CD4-positive, alpha-beta T cell treated with Interleukin-2 at 100 ng/mL for 4 hours (primary cell): ENCODE measurements around the gene MAPK14.

ENCODE experiments used
- DNase-seq: peaks from one replicate; pipeline ENCODE4 v3.0.0-alpha.2; 2020; ENCODE audit warnings: low spot score

Gene MAPK14

GRCh38 chr6:36038120-36038876, 10.7 kb downstream of the MAPK14 start:
- no peak for DNase-seq

- no peak for DNase-seq
Observed at GRCh38 chr6:36039112-36039511, 11.5 kb downstream of the MAPK14 start.

GRCh38 chr6:36040958-36041357, 13.3 kb downstream of the MAPK14 start:
- no peak for DNase-seq

- DNase-seq: no peak
Observed at GRCh38 chr6:36042618-36043260, 15.1 kb downstream of the MAPK14 start.

GRCh38 chr6:36049582-36049981, 22.0 kb downstream of the MAPK14 start:
- no peak for DNase-seq

GRCh38 chr6:36050305-36050704, 22.7 kb downstream of the MAPK14 start:
- DNase-seq: no peak

- DNase-seq: no peak
Observed at GRCh38 chr6:36050947-36051710, 23.5 kb downstream of the MAPK14 start.

GRCh38 chr6:36052097-36052496, 24.5 kb downstream of the MAPK14 start:
- no peak for DNase-seq

- no peak for DNase-seq
Observed at GRCh38 chr6:36053878-36054277, 26.3 kb downstream of the MAPK14 start.

- no peak for DNase-seq
Observed at GRCh38 chr6:36054415-36054814, 26.8 kb downstream of the MAPK14 start.

GRCh38 chr6:36054956-36055355, 27.3 kb downstream of the MAPK14 start:
- DNase-seq: no peak

GRCh38 chr6:36056178-36056577, 28.6 kb downstream of the MAPK14 start:
- DNase-seq: no peak

- DNase-seq: no peak
Observed at GRCh38 chr6:36061236-36061635, 33.6 kb downstream of the MAPK14 start.

- no peak for DNase-seq
Observed at GRCh38 chr6:36062247-36062646, 34.6 kb downstream of the MAPK14 start.

GRCh38 chr6:36063318-36064060, 35.9 kb downstream of the MAPK14 start:
- no peak for DNase-seq

GRCh38 chr6:36064770-36065396, 37.3 kb downstream of the MAPK14 start:
- DNase-seq: no peak

GRCh38 chr6:36065916-36066315, 38.3 kb downstream of the MAPK14 start:
- no peak for DNase-seq

GRCh38 chr6:36066817-36067216, 39.2 kb downstream of the MAPK14 start:
- DNase-seq: no peak

GRCh38 chr6:36067374-36068011, 39.9 kb downstream of the MAPK14 start:
- DNase-seq: no peak

GRCh38 chr6:36068012-36068392, 40.4 kb downstream of the MAPK14 start:
- no peak for DNase-seq

GRCh38 chr6:36068586-36068985, 41.0 kb downstream of the MAPK14 start:
- no peak for DNase-seq
